MCF 10A (cell line): ENCODE data around the gene MVD. TPM values are rescaled to one million over a fixed set of nuclear protein-coding genes. Genes with fewer than 3 reads are reported as not detected.

Source experiments
- BruUV-seq: library from RNA; stranded (reverse); fragments of 400-500 nt; replicated peaks from 2 replicates; lab custom pipeline; 2021; lab: Mats Ljungman, UMichigan
- CTCF ChIA-PET: fragments of 300-600 bp; sonication (Branson Sonifier 250); formaldehyde crosslinking; extraction: SDS; loops from one replicate; lab custom pipeline; 2021; ENCODE audit warnings: antibody characterized with exemption, inconsistent platforms; lab: Yijun Ruan, JAX
- POLR2A ChIA-PET: fragments of 300-600, 350-650 bp; sonication (Branson Sonifier 250); formaldehyde crosslinking; extraction: SDS; loops from one replicate; lab custom pipeline; 2020; ENCODE audit warnings: antibody characterized with exemption, inconsistent platforms; lab: Yijun Ruan, JAX
- DNase-seq: peaks from one replicate; pipeline ENCODE4 v3.0.0-alpha.2; 2018; ENCODE audit not compliant: unreplicated experiment
- H3K27ac Mint-ChIP-seq: one replicate; pipeline ENCODE4 v1.8.0; 2022; ENCODE audit warnings: mild to moderate bottlenecking, low read depth, mixed read lengths; ENCODE audit not compliant: unreplicated experiment
- H3K27me3 Mint-ChIP-seq: one replicate; pipeline ENCODE4 v1.8.0; 2022; ENCODE audit warnings: mixed read lengths; ENCODE audit not compliant: insufficient read depth, unreplicated experiment
- H3K36me3 Mint-ChIP-seq: one replicate; pipeline ENCODE4 v1.8.0; 2022; ENCODE audit warnings: mild to moderate bottlenecking, moderate library complexity, mixed read lengths; ENCODE audit not compliant: insufficient read depth, unreplicated experiment
- H3K4me1 Mint-ChIP-seq: one replicate; pipeline ENCODE4 v1.8.0; 2022; ENCODE audit warnings: mixed read lengths; ENCODE audit not compliant: insufficient read depth, unreplicated experiment
- H3K4me3 Mint-ChIP-seq: one replicate; pipeline ENCODE4 v1.8.0; 2022; ENCODE audit warnings: mild to moderate bottlenecking, moderate library complexity, mixed read lengths; ENCODE audit not compliant: unreplicated experiment
- H3K9me3 Mint-ChIP-seq: one replicate; pipeline ENCODE4 v1.8.0; 2022; ENCODE audit warnings: mixed read lengths; ENCODE audit not compliant: unreplicated experiment
- CTCF ChIP-seq: fragments of 200-600 bp; IDR thresholded peaks from one replicate; pipeline ENCODE4 v1.8.0; 2022; ENCODE audit warnings: antibody characterized with exemption, mild to moderate bottlenecking; ENCODE audit not compliant: unreplicated experiment
- intact Hi-C: fragments of 100-400 bp; cut with micrococcal nuclease; formaldehyde crosslinking; loops from 2 replicates; pipeline ENCODE4 v1.14.1; 2022
- total RNA-seq: library from RNA; stranded (reverse); gene quantifications from 2 replicates; pipeline ENCODE4 v1.2.3, GENCODE V29; 2022

MVD gene
- total RNA-seq, 1 experiment from 2014 or later = 32.4 TPM

GRCh38 chr16:88649924-88650748, 12.8 kb downstream of the MVD start:
- CTCF ChIA-PET = no interaction called here
- no TSS peak for BruUV-seq
- Mint-ChIP-seq H3K4me1 (no peaks in the 10 kb centered on the region), H3K36me3 (peaks cover 5% of the 10 kb centered on the region), H3K9me3 (no peaks in the 10 kb centered on the region), H3K27me3 (no peaks in the 10 kb centered on the region), H3K27ac (no peak overlapping the region), H3K4me3 (no peak overlapping the region)
- no peak for DNase-seq
- intact Hi-C loops = no loop called here
- POLR2A ChIA-PET = interaction anchor here (0.7 to 0.9 kb wide), 2 partner anchors 11 to 13 kb away, joined by 3 read pairs; partner anchors contain the start of gene MVD
- no peak for TF ChIP-seq CTCF

GRCh38 chr16:88649195-88649923, 13.5 kb downstream of the MVD start:
- Mint-ChIP-seq H3K27me3 (no peaks in the 10 kb centered on the region), H3K27ac (no peak overlapping the region), H3K4me3 (no peak overlapping the region), H3K4me1 (no peaks in the 10 kb centered on the region), H3K36me3 (peaks cover 2% of the 10 kb centered on the region), H3K9me3 (no peaks in the 10 kb centered on the region)
- DNase-seq = no peak
- intact Hi-C loops = no loop called here
- TF ChIP-seq CTCF = no peak
- CTCF ChIA-PET = no interaction called here
- no TSS peak for BruUV-seq
- POLR2A ChIA-PET = interaction anchor here (0.7 to 0.9 kb wide), 2 partner anchors 11 to 13 kb away, joined by 3 read pairs; partner anchors contain the start of gene MVD

- H3K27ac Mint-ChIP-seq = no peak overlapping the region
- POLR2A ChIA-PET = no interaction called here
Measured at GRCh38 chr16:88647178-88648070, 15.5 kb downstream of the MVD start.

More at GRCh38 chr16:88647178-88648070, 15.5 kb downstream of the MVD start:
- no peaks in the 10 kb centered on the region for H3K9me3 Mint-ChIP-seq
- no TSS peak for BruUV-seq
- H3K4me3 Mint-ChIP-seq = no peak overlapping the region
- H3K36me3 Mint-ChIP-seq = no peaks in the 10 kb centered on the region
- TF ChIP-seq CTCF = no peak
- DNase-seq = no peak
- intact Hi-C loops = no loop called here
- CTCF ChIA-PET = interaction anchor here (0.6 kb wide), 2 partner anchors 164 to 1021 kb away, joined by 3 read pairs; partner anchors contain the start of gene APRT
- no peaks in the 10 kb centered on the region for H3K27me3 Mint-ChIP-seq
- no peaks in the 10 kb centered on the region for H3K4me1 Mint-ChIP-seq
